Heart left ventricle (tissue), 16 donors: ENCODE measurements around the gene CCDC152. TPM values are rescaled to one million over a fixed set of nuclear protein-coding genes. Genes with fewer than 3 reads are reported as not detected.

ENCODE experiments used
- ATAC-seq, 4 donors: fragments of 200-7000 bp; cut with Tn5 transposase; one replicate each; pipeline ENCODE4 v1.9.1; 2020 to 2022; ENCODE audit warnings: moderate library complexity in 4 of 4, mild to moderate bottlenecking in 3 of 4, moderate number of reproducible peaks in 1 of 4
- DNase-seq, 5 donors: peaks; one replicate each; pipeline ENCODE4 v3.0.0-alpha.2; 2020
- H3K27ac ChIP-seq, 12 donors: fragments of 200-600 bp; sonication (generic) in 4 of 12; one replicate each; pipeline versions ENCODE4 v1.5.0 to v1.8.0; 2016 to 2022; ENCODE audit warnings: mild to moderate bottlenecking in 2 of 12
- H3K27me3 ChIP-seq, 9 donors: fragments of 200-600 bp; sonication (generic) in 2 of 9; one replicate each; pipeline versions ENCODE4 v1.5.1 to v1.8.0; 2016 to 2022; ENCODE audit warnings: mild to moderate bottlenecking in 3 of 9
- H3K36me3 ChIP-seq, 9 donors: fragments of 200-600 bp; sonication (generic) in 2 of 9; one replicate each; pipeline versions ENCODE4 v1.5.0 to v1.8.0; 2018 to 2022; ENCODE audit warnings: mild to moderate bottlenecking in 2 of 9
- H3K4me1 ChIP-seq, 12 donors: fragments of 200-600 bp; sonication (generic) in 4 of 12; one replicate each; pipeline versions ENCODE4 v1.5.0 to v1.8.0; 2016 to 2022; ENCODE audit warnings: mild to moderate bottlenecking in 3 of 12
- H3K4me3 ChIP-seq, 12 donors: fragments of 200-600 bp; sonication (generic) in 4 of 12; one replicate each; pipeline versions ENCODE4 v1.5.0 to v1.8.0; 2017 to 2022; ENCODE audit warnings: mild to moderate bottlenecking in 9 of 12, moderate library complexity in 4 of 12
- H3K9me3 ChIP-seq, 12 donors: fragments of 200-600 bp; sonication (generic) in 4 of 12; one replicate each; pipeline versions ENCODE4 v1.5.0 to v1.8.0; 2016 to 2022; ENCODE audit warnings: mild to moderate bottlenecking in 1 of 12
- CTCF ChIP-seq, 12 donors: fragments of 200-600 bp; sonication (generic) in 4 of 12; IDR thresholded peaks; one replicate each; pipeline versions ENCODE4 v1.5.0 to v1.8.0; 2018 to 2022; ENCODE audit warnings: antibody characterized with exemption in 12 of 12, mild to moderate bottlenecking in 5 of 12
- POLR2A ChIP-seq, 2 donors: fragments of 450-650 bp; IDR thresholded peaks; one replicate each; pipeline ENCODE4 v1.6.1; 2017; ENCODE audit warnings: antibody characterized with exemption in 2 of 2, mild to moderate bottlenecking in 2 of 2, moderate library complexity in 2 of 2
- WGBS, 4 donors: extraction: QIAGEN DNeasy Blood & Tissue Kit in 2 of 4; methylation state at CpG; one replicate each; pipeline versions ENCODE4 v1.1.5 to v1.1.7; 2013 to 2018; 5-methylcytosine and 5-hydroxymethylcytosine counted together
- intact Hi-C, 10 donors: fragments of 100-400 bp; cut with DNase I; formaldehyde crosslinking; loops; one replicate each; pipeline versions ENCODE4 v1.11.1 to v1.14.2; 2022
- polyA plus RNA-seq, 2 donors: library from polyadenylated mRNA; stranded (reverse); fragments of 200-250 nt; gene quantifications; one replicate each; pipeline ENCODE4 v1.2.3, GENCODE V29; 2013
- total RNA-seq, 9 donors: library from RNA; depleted of rRNA in 2 of 9; stranded (reverse); fragments of >200 nt in 2 of 9; fragmentation: NEBNext Ultra II Directional in 3 of 9; extraction: Animal tissue kit (Norgen Biotek cat#: 25700) in 3 of 9; gene quantifications; one replicate each; pipeline versions ENCODE4 v1.1.0 to v1.2.4, GENCODE V29; 2016 to 2023
- donor health status: ischemic (EF 13 %, LVEDD 7.1; RV severe dilation, severe dysfunction).
- donor health status: healthy with polysubstance abuse.
- donor health status: DM: no; HTN: yes; CAD: no.
- donor health status: DM: no; HTN: no; CAD: no.
- donor health status: ischemic (EF 25% LVEDD 6.9; RV normal size, moderate dysfunction).
- donor health status: ischemic (EF 25% LVEDD 5.7; RV mildly dilated, moderate dysfunction).
- donor health status: healthy.
- donor health status: DM: yes; HTN: yes; CAD: no.
- donor health status: ischemic (EF 35%, LVEDD 5.7; RV mildly dilated, moderate dysfunction).
- donor health status: nonischemic (EF 11% LVEDD 7.7; RV severe dilation, severe dysfunction).
- donor health status: DM: yes; HTN: yes; CAD: no.
- donor health status: PGD.
- donor health status: ischemic (EF 29% LVEDD 5.4; RV normal size, mild dysfunction).
- donor health status: nonischemic (EF 23%, LVEDD 6.1; RV moderate dilation, normal function).

CCDC152 gene
- total and polyA plus RNA-seq, 11 donors = 0.32 to 3.2 (median 0.86) TPM

DNA sequence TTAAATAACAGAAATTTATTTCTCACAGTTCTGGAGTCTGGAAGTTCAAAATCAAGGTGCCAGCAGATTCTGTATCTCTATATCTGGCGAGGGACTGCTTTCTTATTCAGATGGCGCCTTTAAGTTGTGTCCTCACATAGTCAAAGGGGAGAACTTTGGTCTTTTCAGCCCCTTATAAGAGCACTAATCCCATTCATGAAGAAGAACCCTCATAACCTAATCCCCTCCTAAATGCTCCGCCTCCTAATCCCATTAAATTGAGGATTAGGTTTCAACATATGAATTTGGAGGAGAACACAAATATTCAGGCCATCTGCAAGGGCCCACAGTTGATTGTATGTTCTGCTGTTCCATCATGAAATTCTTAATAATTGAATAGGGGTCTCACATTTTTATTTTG, 10.8 kb upstream of the CCDC152 start:
- Histone ChIP-seq H3K9me3 (peaks cover 0 to 4% (median 0%) of the 10 kb centered on the region in 12 donors), H3K4me1 (no peaks in the 10 kb centered on the region), H3K4me3 (no peak overlapping the region), H3K36me3 (no peaks in the 10 kb centered on the region), H3K27ac (no peak overlapping the region), H3K27me3 (no peaks in the 10 kb centered on the region)
- DNase-seq (no peak), ATAC-seq (no peak)
- 94 to 97% (median 97%) methylated on average over 3 of the region's 3 CpGs for WGBS, 4 donors
- intact Hi-C loops = loop anchor here in 1 of 10 donors (5.0 kb wide), 1 partner anchor 544 kb away; no protein-coding TSS in a partner anchor
- TF ChIP-seq POLR2A (IDR thresholded peaks at IDR 0.05) = no peak
- no peak for TF ChIP-seq CTCF (IDR thresholded peaks at IDR 0.05)

DNA sequence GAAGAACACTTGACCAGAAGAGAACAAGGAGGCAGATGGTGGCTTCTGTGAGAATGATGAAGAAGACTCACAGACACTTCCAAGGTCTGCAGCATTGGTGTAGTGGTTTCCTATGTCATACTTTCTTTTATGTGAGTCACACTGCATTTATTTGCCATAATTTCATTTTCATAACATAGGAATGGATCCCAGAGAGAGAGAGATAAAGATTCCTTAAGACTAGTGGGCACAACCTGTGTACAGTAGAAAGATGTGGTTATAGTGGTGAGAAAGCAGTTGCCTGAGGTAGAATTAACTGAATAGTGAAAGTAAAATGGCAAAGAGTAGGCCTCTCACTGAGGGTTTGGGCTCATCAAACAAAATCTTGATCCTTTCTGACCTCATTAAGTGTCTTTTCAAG, 7.6 kb upstream of the CCDC152 start:
- intact Hi-C loops = loop anchor here in 1 of 10 donors (5.0 kb wide), 1 partner anchor 547 kb away; no protein-coding TSS in a partner anchor
- H3K4me1 ChIP-seq = no peaks in the 10 kb centered on the region
- H3K27me3 ChIP-seq = no peaks in the 10 kb centered on the region
- H3K27ac ChIP-seq = no peak overlapping the region
- TF ChIP-seq CTCF (IDR thresholded peaks at IDR 0.05) = no peak
- no peak for TF ChIP-seq POLR2A (IDR thresholded peaks at IDR 0.05)
- ATAC-seq (no peak), DNase-seq (no peak)
- H3K4me3 ChIP-seq = no peak overlapping the region
- no peaks in the 10 kb centered on the region for H3K36me3 ChIP-seq
- no peaks in the 10 kb centered on the region for H3K9me3 ChIP-seq

DNA sequence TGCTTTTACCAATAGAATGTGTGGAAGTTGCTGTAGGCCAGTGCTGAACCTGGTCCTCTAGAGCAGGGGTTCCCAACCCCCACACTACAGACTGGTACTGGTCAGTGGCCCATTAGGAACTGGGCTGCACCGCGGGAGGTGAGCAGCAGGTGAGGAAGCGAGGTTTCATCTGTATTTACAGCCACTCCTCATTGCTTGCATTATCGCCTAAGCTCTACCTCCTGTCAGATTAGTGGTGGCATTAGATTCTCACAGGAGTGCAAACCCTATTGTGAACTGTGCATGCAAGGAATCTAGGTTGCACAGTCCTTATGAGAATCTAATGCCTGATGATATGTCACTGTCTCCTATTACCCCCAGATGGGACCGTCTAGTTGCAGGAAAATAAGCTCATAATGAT, 6.1 kb upstream of the CCDC152 start:
- intact Hi-C loops = no loop called here
- no peaks in the 10 kb centered on the region for H3K27me3 ChIP-seq
- H3K4me3 ChIP-seq = no peak overlapping the region
- no peaks in the 10 kb centered on the region for H3K36me3 ChIP-seq
- TF ChIP-seq POLR2A (IDR thresholded peaks at IDR 0.05) (no peak), CTCF (IDR thresholded peaks at IDR 0.05) (no peak)
- 93 to 96% (median 94%) methylated on average over 3 to 5 of the region's 5 CpGs for WGBS, 4 donors
- H3K4me1 ChIP-seq = no peaks in the 10 kb centered on the region
- no peak for ATAC-seq
- no peak overlapping the region for H3K27ac ChIP-seq
- no peak for DNase-seq
- H3K9me3 ChIP-seq = no peaks in the 10 kb centered on the region

- no peaks in the 10 kb centered on the region for H3K9me3 ChIP-seq
- intact Hi-C loops = no loop called here
- no peaks in the 10 kb centered on the region for H3K27me3 ChIP-seq
- H3K4me1 ChIP-seq = no peaks in the 10 kb centered on the region
- H3K36me3 ChIP-seq = no peaks in the 10 kb centered on the region
- 64 to 89% (median 71%) methylated on average over 5 of the region's 5 CpGs for WGBS, 4 donors
- no peak for ATAC-seq
- no peak for DNase-seq
- TF ChIP-seq CTCF (IDR thresholded peaks at IDR 0.05) (no peak), POLR2A (IDR thresholded peaks at IDR 0.05) (no peak)
- H3K27ac ChIP-seq = no peak overlapping the region
- no peak overlapping the region for H3K4me3 ChIP-seq
These were observed 5.6 kb upstream of the CCDC152 start for GRCh38 chr5:42751044-42751443.
